ENCODE results near the gene MAP1LC3B2.

MAP1LC3B2 gene

GRCh38 chr12:116559162-116559935 is at the start of gene MAP1LC3B2:
Gene MAP1LC3B2, plus strand, starts transcription at chr12:116559381. Its CDS starts 16,562 bp downstream, at chr12:116575943.
- no peak for DNase-seq

- DNase-seq = no peak
These were observed 45.2 kb upstream of the MAP1LC3B2 start for GRCh38 chr12:116513944-116514343.

GRCh38 chr12:116515684-116516083 is 43.5 kb upstream of the MAP1LC3B2 start:
- DNase-seq = no peak

GRCh38 chr12:116516657-116517056 is 42.5 kb upstream of the MAP1LC3B2 start:
- DNase-seq = no peak

- no peak for DNase-seq
These were observed 41.6 kb upstream of the MAP1LC3B2 start for GRCh38 chr12:116517431-116518045.

- no peak for DNase-seq
These were observed 38.9 kb upstream of the MAP1LC3B2 start for GRCh38 chr12:116520225-116520760.

GRCh38 chr12:116520801-116521471 is 38.2 kb upstream of the MAP1LC3B2 start:
- DNase-seq = no peak

GRCh38 chr12:116524311-116524710 is 34.9 kb upstream of the MAP1LC3B2 start:
- no peak for DNase-seq

GRCh38 chr12:116524964-116525379 is 34.2 kb upstream of the MAP1LC3B2 start:
- no peak for DNase-seq

- DNase-seq = no peak
These were observed 33.7 kb upstream of the MAP1LC3B2 start for GRCh38 chr12:116525418-116526001.

GRCh38 chr12:116528065-116528464 is 31.1 kb upstream of the MAP1LC3B2 start:
- DNase-seq = no peak

- DNase-seq = no peak
These were observed 30.7 kb upstream of the MAP1LC3B2 start for GRCh38 chr12:116528498-116528897.

- no peak for DNase-seq
These were observed 30.1 kb upstream of the MAP1LC3B2 start for GRCh38 chr12:116529048-116529447.

- DNase-seq = no peak
These were observed 29.5 kb upstream of the MAP1LC3B2 start for GRCh38 chr12:116529686-116530085.

GRCh38 chr12:116532428-116532827 is 26.8 kb upstream of the MAP1LC3B2 start:
- DNase-seq = no peak

GRCh38 chr12:116532986-116533342 is 26.2 kb upstream of the MAP1LC3B2 start:
- DNase-seq = no peak

- DNase-seq = peak; percentile 49
These were observed 25.6 kb upstream of the MAP1LC3B2 start for GRCh38 chr12:116533343-116534251.

GRCh38 chr12:116534311-116535121 is 24.7 kb upstream of the MAP1LC3B2 start:
- no peak for DNase-seq

- no peak for DNase-seq
These were observed 23.9 kb upstream of the MAP1LC3B2 start for GRCh38 chr12:116535241-116535640.

- DNase-seq = no peak
These were observed 21.9 kb upstream of the MAP1LC3B2 start for GRCh38 chr12:116537101-116537904.
